Endothelial cell of umbilical vein (primary cell): ENCODE data around the gene CLBA1. TPM values are rescaled to one million over a fixed set of nuclear protein-coding genes. Genes with fewer than 3 reads are reported as not detected.

ENCODE experiments used
- BruUV-seq: library from RNA; stranded (reverse); fragments of 400-500 nt; replicated peaks from 2 replicates; lab custom pipeline; 2021; lab: Mats Ljungman, UMichigan
- CTCF ChIA-PET: fragments of 300-600, 350-600 bp; sonication (Branson Sonifier 250); formaldehyde crosslinking; loops from one replicate; lab custom pipeline; 2021; ENCODE audit warnings: antibody characterized with exemption, inconsistent platforms; lab: Charles Lee
- POLR2A ChIA-PET: fragments of 300-600, 350-600 bp; sonication (Branson Sonifier 250); formaldehyde crosslinking; loops from one replicate; lab custom pipeline; 2021; ENCODE audit warnings: antibody characterized with exemption, inconsistent platforms; lab: Charles Lee
- DNase-seq: peaks from one replicate; pipeline ENCODE4 v3.0.0-alpha.2; 2011; ENCODE audit warnings: low read depth, low spot score
- FAIRE-seq: peaks from 2 replicates; lab custom pipeline; 2011; peaks lifted over from hg19 to GRCh38; lab: Jason Lieb, UNC
- H2AFZ ChIP-seq: 2 replicates; pipeline ENCODE4 v1.6.0; 2012; ENCODE audit warnings: low read depth, low read length, control low read depth, inconsistent platforms
- H3K27ac ChIP-seq: 2 replicates; pipeline ENCODE4 v1.5.1; 2011; ENCODE audit warnings: low read depth, mild to moderate bottlenecking, control low read depth, low read length, moderate library complexity; ENCODE audit not compliant: insufficient read depth
- H3K27me3 ChIP-seq, 2 experiments: 2 replicates each; pipeline versions ENCODE4 v1.6.0 to v1.6.1; 2011; ENCODE audit warnings: low read length in 2 of 2, mixed read lengths in 1 of 2; ENCODE audit not compliant: control insufficient read depth in 2 of 2, insufficient read depth in 2 of 2
- H3K36me3 ChIP-seq, 2 experiments: 2 replicates in 1 of 2; 3 replicates in 1 of 2; pipeline ENCODE4 v1.5.1; 2011; ENCODE audit warnings: low read length in 2 of 2, mild to moderate bottlenecking in 1 of 2, moderate library complexity in 1 of 2; ENCODE audit not compliant: control insufficient read depth in 2 of 2, insufficient read depth in 2 of 2; ENCODE audit errors: extremely low read depth in 1 of 2
- H3K4me1 ChIP-seq: 3 replicates; pipeline ENCODE4 v1.5.1; 2011; ENCODE audit warnings: mild to moderate bottlenecking, low read length; ENCODE audit not compliant: control insufficient read depth, insufficient read depth; ENCODE audit errors: extremely low read depth
- H3K4me2 ChIP-seq: 2 replicates; pipeline ENCODE4 v1.6.1; 2011; ENCODE audit warnings: low read length, control low read depth, mixed read lengths; ENCODE audit not compliant: insufficient read depth
- H3K4me3 ChIP-seq, 3 experiments: fragments of 200-600 bp in 1 of 3; sonication (generic), shearing (Covaris generic) in 1 of 3; replicated peaks in 1 of 3; 2 replicates each; pipeline ENCODE4 v1.5.1; 2011 to 2016; ENCODE audit warnings: control low read depth in 3 of 3, low read length in 3 of 3, mild to moderate bottlenecking in 2 of 3, inconsistent platforms in 1 of 3, low read depth in 1 of 3, moderate library complexity in 1 of 3; ENCODE audit not compliant: insufficient read depth in 1 of 3
- H3K79me2 ChIP-seq: 2 replicates; pipeline ENCODE4 v1.6.0; 2012; ENCODE audit warnings: low read length, inconsistent platforms; ENCODE audit not compliant: control insufficient read depth, insufficient read depth
- H3K9ac ChIP-seq: replicated peaks from 2 replicates; pipeline ENCODE3; 2011; ENCODE audit warnings: low read length, control low read depth; ENCODE audit not compliant: insufficient read depth; ENCODE audit errors: extremely low read depth
- H3K9me1 ChIP-seq: replicated peaks from 3 replicates; pipeline ENCODE4 v1.6.0; 2011; ENCODE audit warnings: mild to moderate bottlenecking, low read length; ENCODE audit not compliant: control insufficient read depth, insufficient read depth; ENCODE audit errors: extremely low read depth
- H3K9me3 ChIP-seq: replicated peaks from 2 replicates; pipeline ENCODE4 v1.5.1; 2012; ENCODE audit warnings: low read length, inconsistent platforms; ENCODE audit not compliant: control insufficient read depth, insufficient read depth
- H4K20me1 ChIP-seq: replicated peaks from 2 replicates; pipeline ENCODE3; 2011; ENCODE audit warnings: mild to moderate bottlenecking, low read length; ENCODE audit not compliant: control insufficient read depth, insufficient read depth; ENCODE audit errors: extremely low read depth
- EZH2 ChIP-seq: IDR thresholded peaks from 2 replicates; pipeline ENCODE4 v1.6.1; 2012; ENCODE audit warnings: borderline replicate concordance, low read depth, mild to moderate bottlenecking, moderate library complexity, low read length, inconsistent platforms; ENCODE audit not compliant: severe bottlenecking
- FOS ChIP-seq: IDR thresholded peaks from 2 replicates; pipeline ENCODE4 v1.6.1; 2011; ENCODE audit warnings: mild to moderate bottlenecking, low read length, moderate library complexity, borderline replicate concordance; ENCODE audit not compliant: insufficient read depth
- GATA2 ChIP-seq: IDR thresholded peaks from 2 replicates; pipeline ENCODE4 v1.7.0; 2011; ENCODE audit warnings: low read depth, mild to moderate bottlenecking, moderate library complexity, mixed read lengths, low read length; ENCODE audit not compliant: insufficient read length, insufficient read depth
- JUN ChIP-seq: IDR thresholded peaks from 2 replicates; pipeline ENCODE4 v1.6.1; 2011; ENCODE audit warnings: borderline replicate concordance, low read depth; ENCODE audit not compliant: insufficient read length, insufficient read depth
- MYC ChIP-seq: IDR thresholded peaks from one replicate; pipeline ENCODE4 v1.6.1; 2011; ENCODE audit warnings: mild to moderate bottlenecking, low read depth, low read length
- POLR2A ChIP-seq: IDR thresholded peaks from 2 replicates; pipeline ENCODE4 v1.6.1; 2012; ENCODE audit warnings: low read depth, mild to moderate bottlenecking, control low read depth, low read length
- POLR2AphosphoS5 ChIP-seq: IDR thresholded peaks from 2 replicates; pipeline ENCODE4 v1.6.1; 2012; ENCODE audit warnings: low read depth, mild to moderate bottlenecking, control low read depth, low read length, moderate library complexity; ENCODE audit not compliant: insufficient read depth
- dilution Hi-C: fragments of 300-500 bp; cut with MboI; formaldehyde crosslinking; loops from one replicate; pipeline ENCODE4 v1.15.0; 2019; ENCODE audit warnings: low sequenced_read_pairs; ENCODE audit not compliant: extremely low pct_ligation_motif_present
- intact Hi-C: fragments of 100-400 bp; cut with micrococcal nuclease; formaldehyde crosslinking; loops from one replicate; pipeline ENCODE4 v1.10.0; 2022
- polyA plus RNA-seq, 4 experiments: library from polyadenylated mRNA; depleted of rRNA in 3 of 4; stranded (reverse) in 3 of 4; unstranded in 1 of 4; fragments of >200 nt; gene quantifications; 2 replicates each; pipeline versions ENCODE4 v1.2.1 to v1.2.3, GENCODE V29; 2011 to 2012; ENCODE audit warnings: missing spikeins in 1 of 4
- total RNA-seq: library from RNA; stranded (reverse); gene quantifications from 2 replicates; pipeline ENCODE4 v1.2.3, GENCODE V29; 2021
- TF ChIP-seq, protein P1 (sequence below), 2 donors: IDR thresholded peaks; 1 replicate in 1 of 2; 2 replicates in 1 of 2; pipeline ENCODE4 v1.5.1; 2011; ENCODE audit warnings: low read length in 2 of 2, mild to moderate bottlenecking in 2 of 2, moderate library complexity in 2 of 2, control low read depth in 1 of 2, inconsistent platforms in 1 of 2, low read depth in 1 of 2; ENCODE audit not compliant: insufficient read depth in 1 of 2; ENCODE audit errors: extremely low read depth in 1 of 2
- TF ChIP-seq, protein P2 (sequence below): IDR thresholded peaks from 2 replicates; pipeline ENCODE4 v1.6.1; 2011; ENCODE audit not compliant: insufficient read depth, insufficient read length

Gene CLBA1
- total and polyA plus RNA-seq, 2 donors (not counting 3 experiments of a cell fraction or from before 2014, with no cell fraction given): 5.2 to 5.3 TPM

DNA sequence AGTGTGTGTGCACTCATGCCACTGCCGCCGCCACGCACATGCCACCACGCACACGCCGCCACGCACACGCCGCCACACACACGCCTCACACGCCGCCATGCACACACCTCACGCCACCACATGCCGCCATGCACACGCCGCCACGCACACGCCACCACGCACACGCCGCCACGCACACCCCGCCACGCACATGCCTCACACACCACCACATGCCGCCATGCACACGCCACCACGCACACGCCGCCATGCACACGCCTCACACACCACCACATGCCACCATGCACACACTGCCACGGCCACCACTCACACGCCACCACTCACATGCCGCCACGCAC is 6.3 kb downstream of the CLBA1 start:
- ChIA-PET POLR2A (no interaction called here), CTCF (no interaction called here)
- H3K4me2 ChIP-seq: no peak overlapping the region
- no peak overlapping the region for H3K27ac ChIP-seq
- dilution Hi-C loops: no loop called here
- no peak for DNase-seq
- no peaks in the 10 kb centered on the region for H3K27me3 ChIP-seq
- no peak for FAIRE-seq
- no peaks in the 10 kb centered on the region for H3K9me3 ChIP-seq
- intact Hi-C loops: no loop called here
- H3K9me1 ChIP-seq: no peaks in the 10 kb centered on the region
- BruUV-seq: no TSS peak
- H3K9ac ChIP-seq: no peak overlapping the region
- H3K4me1 ChIP-seq: no peaks in the 10 kb centered on the region
- peaks cover 0 to 2% of the 10 kb centered on the region in 2 experiments for H3K36me3 ChIP-seq
- H2AFZ ChIP-seq: no peak overlapping the region
- H3K4me3 ChIP-seq: no peak overlapping the region
- H3K79me2 ChIP-seq: no peaks in the 10 kb centered on the region
- no peaks in the 10 kb centered on the region for H4K20me1 ChIP-seq
- TF ChIP-seq EZH2 (no peak), POLR2AphosphoS5 (no peak), JUN (no peak)

DNA sequence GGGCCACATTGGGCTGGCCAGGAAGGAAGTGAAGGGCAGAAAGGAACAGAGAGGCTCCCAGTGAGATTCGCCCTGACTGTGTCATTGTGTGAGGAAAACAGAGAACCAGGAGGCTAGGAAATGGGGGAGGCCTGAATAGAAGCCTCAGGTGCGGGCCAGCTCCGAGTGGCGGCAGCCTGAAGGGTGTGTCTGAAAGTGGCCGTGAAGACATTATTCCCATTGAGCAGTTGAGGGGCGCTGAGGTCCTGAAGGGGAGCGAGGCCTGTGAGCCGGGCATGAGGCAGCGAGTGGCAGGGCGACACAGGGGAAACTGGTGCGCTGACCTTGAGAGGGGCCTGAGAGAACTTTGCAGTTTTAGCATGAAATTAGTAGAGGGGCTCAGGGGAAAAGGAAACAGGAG is 6.9 kb downstream of the CLBA1 start:
- peaks cover 0 to 2% of the 10 kb centered on the region in 2 experiments for H3K36me3 ChIP-seq
- FAIRE-seq (no peak), DNase-seq (no peak)
- no peak overlapping the region for H3K4me3 ChIP-seq
- H3K9me1 ChIP-seq: no peaks in the 10 kb centered on the region
- H3K27me3 ChIP-seq: no peaks in the 10 kb centered on the region
- H3K9ac ChIP-seq: no peak overlapping the region
- H3K4me1 ChIP-seq: no peaks in the 10 kb centered on the region
- dilution Hi-C loops (no loop called here), intact Hi-C loops (no loop called here)
- no peak overlapping the region for H3K4me2 ChIP-seq
- POLR2A ChIA-PET: no interaction called here
- BruUV-seq: no TSS peak
- H3K27ac ChIP-seq: no peak overlapping the region
- H3K9me3 ChIP-seq: no peaks in the 10 kb centered on the region
- H3K79me2 ChIP-seq: no peaks in the 10 kb centered on the region
- no peak overlapping the region for H2AFZ ChIP-seq
- CTCF ChIA-PET: no interaction called here
- no peaks in the 10 kb centered on the region for H4K20me1 ChIP-seq
- TF ChIP-seq MYC: no peak
- TF ChIP-seq, protein P1, sequence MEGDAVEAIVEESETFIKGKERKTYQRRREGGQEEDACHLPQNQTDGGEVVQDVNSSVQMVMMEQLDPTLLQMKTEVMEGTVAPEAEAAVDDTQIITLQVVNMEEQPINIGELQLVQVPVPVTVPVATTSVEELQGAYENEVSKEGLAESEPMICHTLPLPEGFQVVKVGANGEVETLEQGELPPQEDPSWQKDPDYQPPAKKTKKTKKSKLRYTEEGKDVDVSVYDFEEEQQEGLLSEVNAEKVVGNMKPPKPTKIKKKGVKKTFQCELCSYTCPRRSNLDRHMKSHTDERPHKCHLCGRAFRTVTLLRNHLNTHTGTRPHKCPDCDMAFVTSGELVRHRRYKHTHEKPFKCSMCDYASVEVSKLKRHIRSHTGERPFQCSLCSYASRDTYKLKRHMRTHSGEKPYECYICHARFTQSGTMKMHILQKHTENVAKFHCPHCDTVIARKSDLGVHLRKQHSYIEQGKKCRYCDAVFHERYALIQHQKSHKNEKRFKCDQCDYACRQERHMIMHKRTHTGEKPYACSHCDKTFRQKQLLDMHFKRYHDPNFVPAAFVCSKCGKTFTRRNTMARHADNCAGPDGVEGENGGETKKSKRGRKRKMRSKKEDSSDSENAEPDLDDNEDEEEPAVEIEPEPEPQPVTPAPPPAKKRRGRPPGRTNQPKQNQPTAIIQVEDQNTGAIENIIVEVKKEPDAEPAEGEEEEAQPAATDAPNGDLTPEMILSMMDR (IDR thresholded peaks at IDR 0.05; ENCODE audit: extremely low read depth in 1 of 2, insufficient read depth in 1 of 2, low read depth in 1 of 2, low read length in 2 of 2): no peak
- no peak for TF ChIP-seq FOS
- TF ChIP-seq GATA2: no peak
- TF ChIP-seq, protein P2, sequence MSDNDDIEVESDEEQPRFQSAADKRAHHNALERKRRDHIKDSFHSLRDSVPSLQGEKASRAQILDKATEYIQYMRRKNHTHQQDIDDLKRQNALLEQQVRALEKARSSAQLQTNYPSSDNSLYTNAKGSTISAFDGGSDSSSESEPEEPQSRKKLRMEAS: no peak
- TF ChIP-seq POLR2A: no peak
- no peak for TF ChIP-seq EZH2
- TF ChIP-seq JUN: no peak
- no peak for TF ChIP-seq POLR2AphosphoS5
